ENCODE measurements around the gene CDH13. TPM values are rescaled to one million over a fixed set of nuclear protein-coding genes. Genes with fewer than 3 reads are reported as not detected.

The CDH13 gene
- total and polyA plus RNA-seq, 12 donors, result 0.86 to 30.6 (median 2.4) TPM

DNA sequence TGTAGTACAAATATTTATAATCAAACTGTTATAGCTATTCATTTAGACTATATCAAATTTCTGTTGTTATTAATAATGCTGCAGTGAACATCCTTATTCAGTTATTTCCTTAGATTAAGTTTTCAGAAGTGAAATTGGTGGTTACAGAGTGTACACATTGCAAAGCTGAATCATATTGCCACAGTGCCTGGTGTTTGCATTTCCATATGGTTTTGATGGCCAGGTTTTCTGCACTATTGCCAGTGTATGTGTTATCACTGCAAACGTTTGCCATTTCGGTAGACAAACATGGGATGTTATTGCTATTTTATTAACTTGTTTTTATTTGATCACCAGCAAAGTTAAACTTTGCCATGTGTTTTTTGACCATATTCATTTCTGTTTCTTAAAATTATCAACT lies 259.4 kb downstream of the CDH13 start:
- no peaks in the 10 kb centered on the region for H3K4me1 ChIP-seq (replicated peaks in 1 of 2)
- H3K27ac ChIP-seq, result no peak overlapping the region
- intact Hi-C loops (cut with DNase I), result no loop called here
- DNase-seq, result no peak
- 57 to 73% (median 64%) methylated on average over 2 of the region's 2 CpGs for WGBS, 4 donors
- H3K4me3 ChIP-seq, result no peak overlapping the region
- no peaks in the 10 kb centered on the region for H3K27me3 ChIP-seq
- TF ChIP-seq POLR2A (IDR thresholded peaks at IDR 0.05), result no peak
- TF ChIP-seq CTCF (IDR thresholded peaks at IDR 0.05), result no peak
- no peaks in the 10 kb centered on the region for H3K9me3 ChIP-seq (replicated peaks in 1 of 3)
- no peaks in the 10 kb centered on the region for H3K36me3 ChIP-seq (replicated peaks in 1 of 2)

DNA sequence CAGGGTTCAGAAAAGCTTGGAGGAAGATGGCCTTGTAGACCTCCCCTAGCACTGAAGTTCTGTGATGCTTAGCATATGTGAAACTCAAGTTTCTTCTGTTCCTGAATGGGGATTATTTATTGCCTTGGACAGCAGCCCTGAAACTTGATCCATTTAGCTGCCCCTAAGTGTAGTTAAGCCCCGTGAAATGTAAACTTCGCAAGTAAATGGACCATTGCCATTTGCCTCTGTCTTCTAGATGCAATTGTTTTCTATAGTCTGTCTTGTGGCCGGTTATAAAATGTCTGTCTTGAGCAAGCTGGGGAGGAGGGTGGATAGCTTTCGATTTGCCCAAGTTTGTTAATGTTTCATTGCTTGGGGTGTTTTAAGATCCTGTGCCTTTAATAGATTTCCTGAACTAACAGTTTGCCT lies 261.8 kb downstream of the CDH13 start:
- no peak overlapping the region for H3K4me3 ChIP-seq
- WGBS, 4 donors, result 29 to 59% (median 51%) methylated on average over 4 of the region's 4 CpGs
- no peak for TF ChIP-seq POLR2A (IDR thresholded peaks at IDR 0.05)
- no peak for DNase-seq
- H3K9me3 ChIP-seq (replicated peaks in 1 of 3), result no peaks in the 10 kb centered on the region
- intact Hi-C loops (cut with DNase I), result no loop called here
- no peaks in the 10 kb centered on the region for H3K27me3 ChIP-seq
- H3K36me3 ChIP-seq (replicated peaks in 1 of 2), result no peaks in the 10 kb centered on the region
- no peaks in the 10 kb centered on the region for H3K4me1 ChIP-seq (replicated peaks in 1 of 2)
- no peak overlapping the region for H3K27ac ChIP-seq

- DNase-seq, result no peak
- no peaks in the 10 kb centered on the region for H3K4me1 ChIP-seq (replicated peaks in 1 of 2)
- no peaks in the 10 kb centered on the region for H3K9me3 ChIP-seq (replicated peaks in 1 of 3)
- 63 to 93% (median 75%) methylated on average over 3 of the region's 3 CpGs for WGBS, 4 donors
- TF ChIP-seq CTCF (IDR thresholded peaks at IDR 0.05) (no peak), POLR2A (IDR thresholded peaks at IDR 0.05) (no peak)
- H3K4me3 ChIP-seq, result no peak overlapping the region
- H3K27ac ChIP-seq, result no peak overlapping the region
- no peaks in the 10 kb centered on the region for H3K36me3 ChIP-seq (replicated peaks in 1 of 2)
- no peaks in the 10 kb centered on the region for H3K27me3 ChIP-seq
- intact Hi-C loops (cut with DNase I), result no loop called here
Measured at GRCh38 chr16:82891424-82891823, 264.7 kb downstream of the CDH13 start.

DNA sequence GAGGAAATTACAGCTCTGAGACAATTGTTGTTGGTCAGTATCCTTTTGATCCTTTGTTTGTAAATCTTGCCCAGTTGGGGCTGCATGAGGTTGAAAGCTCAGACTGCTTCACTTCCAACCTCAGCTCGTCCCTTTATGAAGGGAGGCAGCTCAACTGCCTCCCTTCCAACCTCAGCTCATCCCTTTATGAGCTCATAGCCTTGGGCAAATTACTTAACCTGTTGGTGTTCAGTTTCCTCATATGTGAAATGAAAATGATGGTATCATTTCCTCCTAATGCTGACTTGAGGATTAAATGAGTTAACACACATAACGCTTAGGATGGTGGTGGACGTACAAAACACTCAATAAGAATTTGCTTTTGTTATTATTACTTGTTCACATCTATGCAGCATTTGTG lies 265.1 kb downstream of the CDH13 start:
- Histone ChIP-seq H3K36me3 (replicated peaks in 1 of 2) (no peaks in the 10 kb centered on the region), H3K27me3 (no peaks in the 10 kb centered on the region), H3K9me3 (replicated peaks in 1 of 3) (no peaks in the 10 kb centered on the region), H3K27ac (no peak overlapping the region), H3K4me3 (no peak overlapping the region), H3K4me1 (replicated peaks in 1 of 2) (no peaks in the 10 kb centered on the region)
- 63 to 70% (median 67%) methylated on average over 3 of the region's 3 CpGs for WGBS, 4 donors
- intact Hi-C loops (cut with DNase I), result no loop called here
- TF ChIP-seq POLR2A (IDR thresholded peaks at IDR 0.05) (no peak), CTCF (IDR thresholded peaks at IDR 0.05) (no peak)
- no peak for DNase-seq

GRCh38 chr16:82892324-82892723 lies 265.6 kb downstream of the CDH13 start:
- no peak overlapping the region for H3K27ac ChIP-seq

More at GRCh38 chr16:82892324-82892723, 265.6 kb downstream of the CDH13 start:
- TF ChIP-seq POLR2A (IDR thresholded peaks at IDR 0.05), result no peak
- TF ChIP-seq CTCF (IDR thresholded peaks at IDR 0.05), result no peak
- no peak overlapping the region for H3K4me3 ChIP-seq
- H3K36me3 ChIP-seq (replicated peaks in 1 of 2), result no peaks in the 10 kb centered on the region
- H3K9me3 ChIP-seq (replicated peaks in 1 of 3), result no peaks in the 10 kb centered on the region
- WGBS, 4 donors, result 85 to 90% (median 88%) methylated on average over 2 of the region's 2 CpGs
- DNase-seq, result no peak
- no peaks in the 10 kb centered on the region for H3K27me3 ChIP-seq
- intact Hi-C loops (cut with DNase I), result no loop called here
- no peaks in the 10 kb centered on the region for H3K4me1 ChIP-seq (replicated peaks in 1 of 2)

Data from adrenal gland (tissue), 12 donors.